SK-N-SH treated with all-trans-retinoic acid at 6 μM for 48 hours (cell line): ENCODE measurements around the gene STMN3.

Experiments used
- ARNTL ChIP-seq: fragments of 450-650 bp; formaldehyde crosslinking; IDR thresholded peaks from 2 replicates; pipeline ENCODE4 v1.5.0; 2020; ENCODE audit warnings: low read depth, mild to moderate bottlenecking, moderate library complexity, borderline replicate concordance
- OSR1 ChIP-seq: fragments of 250-450 bp; sonication (Bioruptor Pico); IDR thresholded peaks from 2 replicates; pipeline ENCODE4 v1.8.0; 2022; ENCODE audit warnings: moderate library complexity, mild to moderate bottlenecking, inconsistent platforms
- ZC3H10 ChIP-seq: fragments of 250-450 bp; sonication (Bioruptor Pico); IDR thresholded peaks from 2 replicates; pipeline ENCODE4 v1.5.1; 2021; ENCODE audit warnings: mild to moderate bottlenecking, moderate library complexity
- ZFP30 ChIP-seq: fragments of 450-650 bp; formaldehyde crosslinking; IDR thresholded peaks from 2 replicates; pipeline ENCODE4 v1.5.0; 2022; ENCODE audit warnings: mild to moderate bottlenecking, moderate library complexity
- TF ChIP-seq, protein P1 (sequence below): fragments of 250-450 bp; sonication (Bioruptor Pico); IDR thresholded peaks from 2 replicates; pipeline ENCODE4 v1.5.1; 2020; ENCODE audit warnings: low read depth, mild to moderate bottlenecking, moderate library complexity
- TF ChIP-seq, protein P2 (sequence below): fragments of 250-450 bp; sonication (Bioruptor Pico); IDR thresholded peaks from 2 replicates; pipeline ENCODE4 v1.5.1; 2021; ENCODE audit warnings: mild to moderate bottlenecking, moderate library complexity
- TF ChIP-seq, protein P3 (sequence below): fragments of 250-450 bp; sonication (Bioruptor Pico); IDR thresholded peaks from 2 replicates; pipeline ENCODE4 v1.5.0; 2020; ENCODE audit warnings: mild to moderate bottlenecking, moderate library complexity
- TF ChIP-seq, protein P4 (sequence below): fragments of 250-450 bp; sonication (Bioruptor Pico); IDR thresholded peaks from 2 replicates; pipeline ENCODE4 v1.8.0; 2021; ENCODE audit warnings: low read depth, mild to moderate bottlenecking, moderate library complexity, borderline replicate concordance

DNA sequence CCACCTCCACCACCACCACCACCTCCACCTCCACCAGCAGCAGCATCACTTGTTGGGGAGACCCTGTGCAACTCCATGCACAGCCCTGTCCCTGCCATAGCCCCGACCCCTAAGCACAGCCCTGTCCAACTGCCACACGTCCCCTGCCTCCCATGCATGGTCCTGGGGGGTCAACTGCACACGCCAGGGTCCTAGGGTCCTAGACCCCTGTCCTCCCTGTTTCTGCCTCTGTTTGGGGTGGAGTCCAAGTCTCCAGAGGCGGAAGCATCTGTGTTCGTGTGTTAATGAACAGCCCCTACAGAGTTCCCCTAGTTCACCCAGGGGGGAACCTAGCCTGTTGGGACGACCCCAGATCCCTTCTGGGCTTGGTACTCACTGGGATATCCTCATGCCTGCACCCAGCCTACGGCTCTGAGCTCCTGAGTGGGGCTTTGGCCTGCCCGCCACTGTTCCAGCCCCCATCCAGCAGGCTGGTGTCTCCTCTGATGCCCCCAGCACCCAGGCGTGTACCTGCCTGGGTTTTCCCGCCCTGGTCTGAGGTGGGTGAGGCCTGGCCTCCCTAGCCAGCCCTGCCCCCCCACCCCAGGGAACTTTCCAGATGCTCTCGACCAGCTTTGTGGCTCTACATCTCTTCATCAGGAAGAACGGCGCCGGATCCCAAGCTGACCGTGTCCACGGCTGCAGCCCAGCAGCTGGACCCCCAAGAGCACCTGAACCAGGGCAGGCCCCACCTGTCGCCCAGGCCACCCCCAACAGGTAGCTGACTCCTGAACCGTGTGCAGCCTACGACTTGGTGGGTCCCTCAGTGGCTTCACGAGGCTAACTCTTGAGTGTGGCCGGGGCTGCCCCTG is 40.7 kb upstream of the STMN3 start:
- TF ChIP-seq, protein P1, sequence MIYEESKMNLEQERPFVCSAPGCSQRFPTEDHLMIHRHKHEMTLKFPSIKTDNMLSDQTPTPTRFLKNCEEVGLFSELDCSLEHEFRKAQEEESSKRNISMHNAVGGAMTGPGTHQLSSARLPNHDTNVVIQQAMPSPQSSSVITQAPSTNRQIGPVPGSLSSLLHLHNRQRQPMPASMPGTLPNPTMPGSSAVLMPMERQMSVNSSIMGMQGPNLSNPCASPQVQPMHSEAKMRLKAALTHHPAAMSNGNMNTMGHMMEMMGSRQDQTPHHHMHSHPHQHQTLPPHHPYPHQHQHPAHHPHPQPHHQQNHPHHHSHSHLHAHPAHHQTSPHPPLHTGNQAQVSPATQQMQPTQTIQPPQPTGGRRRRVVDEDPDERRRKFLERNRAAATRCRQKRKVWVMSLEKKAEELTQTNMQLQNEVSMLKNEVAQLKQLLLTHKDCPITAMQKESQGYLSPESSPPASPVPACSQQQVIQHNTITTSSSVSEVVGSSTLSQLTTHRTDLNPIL, result no peak
- TF ChIP-seq, protein P2, sequence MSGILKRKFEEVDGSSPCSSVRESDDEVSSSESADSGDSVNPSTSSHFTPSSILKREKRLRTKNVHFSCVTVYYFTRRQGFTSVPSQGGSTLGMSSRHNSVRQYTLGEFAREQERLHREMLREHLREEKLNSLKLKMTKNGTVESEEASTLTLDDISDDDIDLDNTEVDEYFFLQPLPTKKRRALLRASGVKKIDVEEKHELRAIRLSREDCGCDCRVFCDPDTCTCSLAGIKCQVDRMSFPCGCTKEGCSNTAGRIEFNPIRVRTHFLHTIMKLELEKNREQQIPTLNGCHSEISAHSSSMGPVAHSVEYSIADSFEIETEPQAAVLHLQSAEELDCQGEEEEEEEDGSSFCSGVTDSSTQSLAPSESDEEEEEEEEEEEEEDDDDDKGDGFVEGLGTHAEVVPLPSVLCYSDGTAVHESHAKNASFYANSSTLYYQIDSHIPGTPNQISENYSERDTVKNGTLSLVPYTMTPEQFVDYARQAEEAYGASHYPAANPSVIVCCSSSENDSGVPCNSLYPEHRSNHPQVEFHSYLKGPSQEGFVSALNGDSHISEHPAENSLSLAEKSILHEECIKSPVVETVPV (CRISPR knock-in tag), result no peak
- TF ChIP-seq ARNTL (no peak), ZC3H10 (CRISPR knock-in tag) (no peak), OSR1 (CRISPR knock-in tag) (no peak), ZFP30 (CRISPR knock-in tag) (no peak)
- TF ChIP-seq, protein P3, sequence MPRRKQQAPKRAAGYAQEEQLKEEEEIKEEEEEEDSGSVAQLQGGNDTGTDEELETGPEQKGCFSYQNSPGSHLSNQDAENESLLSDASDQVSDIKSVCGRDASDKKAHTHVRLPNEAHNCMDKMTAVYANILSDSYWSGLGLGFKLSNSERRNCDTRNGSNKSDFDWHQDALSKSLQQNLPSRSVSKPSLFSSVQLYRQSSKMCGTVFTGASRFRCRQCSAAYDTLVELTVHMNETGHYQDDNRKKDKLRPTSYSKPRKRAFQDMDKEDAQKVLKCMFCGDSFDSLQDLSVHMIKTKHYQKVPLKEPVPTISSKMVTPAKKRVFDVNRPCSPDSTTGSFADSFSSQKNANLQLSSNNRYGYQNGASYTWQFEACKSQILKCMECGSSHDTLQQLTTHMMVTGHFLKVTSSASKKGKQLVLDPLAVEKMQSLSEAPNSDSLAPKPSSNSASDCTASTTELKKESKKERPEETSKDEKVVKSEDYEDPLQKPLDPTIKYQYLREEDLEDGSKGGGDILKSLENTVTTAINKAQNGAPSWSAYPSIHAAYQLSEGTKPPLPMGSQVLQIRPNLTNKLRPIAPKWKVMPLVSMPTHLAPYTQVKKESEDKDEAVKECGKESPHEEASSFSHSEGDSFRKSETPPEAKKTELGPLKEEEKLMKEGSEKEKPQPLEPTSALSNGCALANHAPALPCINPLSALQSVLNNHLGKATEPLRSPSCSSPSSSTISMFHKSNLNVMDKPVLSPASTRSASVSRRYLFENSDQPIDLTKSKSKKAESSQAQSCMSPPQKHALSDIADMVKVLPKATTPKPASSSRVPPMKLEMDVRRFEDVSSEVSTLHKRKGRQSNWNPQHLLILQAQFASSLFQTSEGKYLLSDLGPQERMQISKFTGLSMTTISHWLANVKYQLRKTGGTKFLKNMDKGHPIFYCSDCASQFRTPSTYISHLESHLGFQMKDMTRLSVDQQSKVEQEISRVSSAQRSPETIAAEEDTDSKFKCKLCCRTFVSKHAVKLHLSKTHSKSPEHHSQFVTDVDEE (CRISPR knock-in tag), result no peak
- TF ChIP-seq, protein P4, sequence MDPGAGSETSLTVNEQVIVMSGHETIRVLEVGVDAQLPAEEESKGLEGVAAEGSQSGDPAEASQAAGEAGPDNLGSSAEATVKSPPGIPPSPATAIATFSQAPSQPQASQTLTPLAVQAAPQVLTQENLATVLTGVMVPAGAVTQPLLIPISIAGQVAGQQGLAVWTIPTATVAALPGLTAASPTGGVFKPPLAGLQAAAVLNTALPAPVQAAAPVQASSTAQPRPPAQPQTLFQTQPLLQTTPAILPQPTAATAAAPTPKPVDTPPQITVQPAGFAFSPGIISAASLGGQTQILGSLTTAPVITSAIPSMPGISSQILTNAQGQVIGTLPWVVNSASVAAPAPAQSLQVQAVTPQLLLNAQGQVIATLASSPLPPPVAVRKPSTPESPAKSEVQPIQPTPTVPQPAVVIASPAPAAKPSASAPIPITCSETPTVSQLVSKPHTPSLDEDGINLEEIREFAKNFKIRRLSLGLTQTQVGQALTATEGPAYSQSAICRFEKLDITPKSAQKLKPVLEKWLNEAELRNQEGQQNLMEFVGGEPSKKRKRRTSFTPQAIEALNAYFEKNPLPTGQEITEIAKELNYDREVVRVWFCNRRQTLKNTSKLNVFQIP (CRISPR knock-in tag), result no peak
